GM21381 (cell line): ENCODE results near the gene RCOR2.
"Not testable (repeated sequence)": the region's sequence is repeated elsewhere in the genome, so short reads cannot be mapped to it uniquely, and the experiment has no call there.

Experiments
- ATAC-seq: cut with Tn5 transposase; IDR thresholded peaks from one replicate; pipeline ENCODE4 v1.9.1; 2021; ENCODE audit warnings: mild to moderate bottlenecking, moderate library complexity; ENCODE audit not compliant: unreplicated experiment

Gene RCOR2

DNA sequence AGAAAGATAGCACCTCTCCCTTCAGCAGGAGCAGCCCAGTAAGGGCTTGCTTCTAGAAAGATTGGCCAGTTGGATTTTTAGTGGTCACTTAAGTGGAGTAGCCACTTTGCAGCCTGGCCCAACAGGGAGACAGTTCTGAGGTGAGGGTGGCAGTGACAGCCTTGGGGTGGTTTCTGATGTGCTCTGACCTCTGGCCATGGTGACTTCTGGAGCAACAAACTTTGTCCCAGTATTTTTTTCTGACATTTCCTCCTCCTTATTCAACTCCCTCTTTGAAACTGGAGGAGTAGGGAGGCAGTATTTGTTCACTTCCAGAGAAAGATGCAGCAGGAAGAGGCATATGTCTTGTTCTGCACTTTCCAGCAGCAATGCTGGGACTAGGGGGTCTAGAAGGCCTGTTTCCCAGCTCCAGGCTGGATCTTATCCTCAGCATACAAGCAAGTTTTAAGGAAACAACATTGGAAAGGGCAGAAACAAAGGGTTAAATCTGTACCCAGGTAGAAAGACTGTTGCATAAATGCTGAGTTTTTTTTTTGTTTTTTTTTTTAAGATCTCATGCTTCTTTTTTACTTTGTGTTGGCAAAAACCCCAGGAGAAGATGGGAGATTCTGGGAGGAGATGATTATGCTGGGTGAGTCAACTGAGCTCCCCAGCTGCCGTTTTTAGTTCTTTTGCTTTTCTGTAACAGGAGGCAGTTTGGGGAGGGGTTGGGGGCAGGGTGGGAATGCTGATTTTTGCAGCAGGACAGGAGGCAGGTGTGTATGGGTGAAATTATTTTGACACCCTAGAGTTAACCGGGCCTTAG lies 37.2 kb downstream of the RCOR2 start:
- ATAC-seq, result no peak

GRCh38 chr11:63877658-63878241 lies 39.2 kb downstream of the RCOR2 start:
- ATAC-seq, result no peak

- ATAC-seq, result no peak
These were observed 40.3 kb downstream of the RCOR2 start for GRCh38 chr11:63876616-63877015.

DNA sequence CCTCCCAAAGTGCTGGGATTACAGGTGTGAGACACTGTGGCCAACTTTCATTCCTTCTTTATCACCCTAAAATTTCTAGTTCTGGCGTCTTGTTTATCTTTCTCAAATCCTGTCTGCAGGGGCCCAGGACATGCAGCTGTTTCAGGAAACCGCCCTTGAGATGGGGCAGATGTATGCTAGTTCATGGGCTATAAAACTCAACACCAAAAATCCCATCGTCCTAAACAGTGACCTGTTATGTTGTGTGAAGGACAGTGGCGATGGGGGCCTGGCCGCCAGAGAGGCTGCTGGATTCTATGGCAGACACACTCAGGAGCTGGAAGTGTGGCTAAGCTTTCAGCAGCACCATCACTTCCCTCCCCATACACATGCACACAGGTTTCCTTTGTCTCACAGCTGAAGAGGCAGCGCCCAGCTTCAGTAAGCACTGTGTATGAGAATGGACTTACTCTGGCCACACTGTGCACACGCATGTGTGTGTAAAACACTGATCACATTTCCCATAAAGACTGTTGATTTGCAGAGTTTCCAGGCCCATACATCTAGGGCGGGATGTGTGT lies 41.4 kb downstream of the RCOR2 start:
- ATAC-seq, result no peak

DNA sequence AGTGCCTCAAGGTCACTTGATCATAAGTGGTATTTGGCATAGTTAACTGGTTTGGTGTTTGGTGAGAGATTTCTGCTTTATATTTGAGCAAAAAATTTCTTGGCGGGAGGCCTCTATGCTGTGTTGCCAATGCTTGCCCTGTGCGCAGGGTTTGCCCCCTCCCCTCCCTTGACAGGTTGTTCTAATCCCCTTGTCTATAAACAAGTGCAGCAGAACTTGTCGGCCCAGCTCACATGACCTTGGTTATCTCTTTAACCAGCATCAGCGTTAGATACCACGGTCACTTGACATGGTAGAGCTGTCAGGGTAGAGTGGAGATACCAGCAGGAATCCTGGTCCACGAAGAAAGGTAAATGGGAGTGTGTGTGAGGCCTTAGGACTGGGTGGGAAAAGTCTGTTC lies 42.5 kb downstream of the RCOR2 start:
- no peak for ATAC-seq

DNA sequence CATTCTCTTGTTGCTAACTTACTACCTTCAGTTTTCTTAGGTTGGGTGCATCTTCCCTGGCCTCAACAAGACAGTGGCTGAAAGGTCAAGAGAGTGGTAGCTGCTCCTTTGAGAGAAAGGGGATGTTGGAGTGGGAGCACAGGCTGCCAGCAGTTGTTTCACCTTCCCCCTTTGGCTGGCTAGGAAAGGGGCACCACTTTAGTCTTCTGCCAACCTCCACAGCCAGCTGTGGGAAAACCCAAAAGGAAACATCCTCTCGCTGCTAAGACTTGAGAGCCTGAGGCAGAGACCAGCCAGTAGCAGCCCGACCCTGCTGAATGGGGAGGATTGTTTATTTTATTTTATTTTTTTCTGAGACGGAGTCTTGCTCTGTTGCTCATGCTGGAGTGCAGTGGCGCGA lies 43.7 kb downstream of the RCOR2 start:
- no peak for ATAC-seq

DNA sequence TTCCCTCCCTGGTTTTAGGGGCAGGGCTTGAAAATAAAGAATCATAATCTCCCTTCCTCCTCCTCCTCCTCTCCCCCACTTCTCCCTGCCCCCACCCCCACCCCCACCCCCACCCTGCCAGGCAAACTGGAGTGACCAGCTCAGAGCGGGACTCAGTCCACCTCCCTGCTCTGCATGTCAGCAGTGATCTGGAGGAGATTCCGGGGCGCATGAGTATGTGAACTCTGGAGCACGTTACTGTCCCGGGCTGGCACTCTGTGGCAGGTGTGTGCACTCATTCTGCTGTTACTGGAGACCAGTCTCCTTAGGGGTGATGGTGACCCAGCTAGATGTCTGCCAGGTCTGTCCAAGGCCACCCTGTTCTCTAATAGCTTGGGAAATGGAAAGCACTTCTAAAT lies 44.2 kb downstream of the RCOR2 start:
- ATAC-seq, result no peak

- peak; percentile 94 for ATAC-seq
These were observed 44.8 kb downstream of the RCOR2 start for GRCh38 chr11:63871962-63872799.

- ATAC-seq, result no peak
These were observed 46.4 kb downstream of the RCOR2 start for GRCh38 chr11:63870351-63871140.

DNA sequence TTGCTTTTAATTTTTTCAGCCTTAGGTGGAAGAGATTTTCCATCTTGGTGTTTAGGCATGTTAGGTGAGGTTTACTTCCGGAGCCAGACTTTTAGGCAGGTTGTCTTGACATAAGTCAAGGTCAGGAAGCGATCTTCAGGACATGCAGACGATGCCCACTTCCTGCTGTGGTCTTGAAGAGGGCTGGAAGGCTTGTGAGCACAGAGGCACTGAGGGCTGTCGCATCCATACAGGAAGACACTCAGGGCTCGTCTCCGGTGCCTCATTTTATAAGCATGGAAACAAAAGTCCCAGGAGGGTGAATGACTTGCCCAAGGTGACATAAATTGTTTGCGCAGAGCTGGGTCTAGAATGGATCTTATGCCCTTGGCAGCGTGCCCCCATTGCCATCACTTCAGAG lies 47.3 kb downstream of the RCOR2 start:
- no peak for ATAC-seq

GRCh38 chr11:63869171-63869591 lies 47.8 kb downstream of the RCOR2 start:
- no peak for ATAC-seq

DNA sequence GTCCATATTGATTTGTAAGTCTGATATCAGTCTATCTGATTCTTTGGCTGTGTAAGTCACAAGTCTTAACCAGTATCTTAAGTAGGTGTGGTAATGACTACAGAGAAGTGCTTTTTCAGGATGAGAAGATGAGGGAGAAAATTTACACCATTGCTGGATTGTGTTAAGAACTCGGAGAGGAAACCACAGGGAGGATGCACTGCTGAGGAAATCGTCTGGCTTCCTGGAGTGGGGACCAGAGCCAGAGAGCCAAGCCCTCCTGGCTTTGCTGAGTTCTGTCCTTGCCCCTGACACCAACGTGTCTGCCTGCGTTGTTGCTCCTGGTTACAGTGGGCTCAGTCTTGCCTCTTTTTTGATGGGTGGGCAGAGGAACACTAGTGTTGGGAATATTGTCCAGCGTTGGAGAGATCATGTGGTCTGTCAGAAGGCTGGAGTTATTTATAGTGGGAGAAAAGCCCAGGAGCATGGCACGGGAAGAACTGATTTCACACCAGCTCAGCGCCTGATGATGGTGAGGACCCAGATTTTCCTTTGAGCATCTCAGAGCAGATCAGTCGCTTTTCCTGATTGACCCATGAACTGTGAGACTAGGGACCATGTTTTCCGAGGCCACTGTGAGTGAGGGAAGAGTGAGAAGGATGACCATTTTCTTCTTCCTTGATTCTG lies 48.4 kb downstream of the RCOR2 start:
- no peak for ATAC-seq

DNA sequence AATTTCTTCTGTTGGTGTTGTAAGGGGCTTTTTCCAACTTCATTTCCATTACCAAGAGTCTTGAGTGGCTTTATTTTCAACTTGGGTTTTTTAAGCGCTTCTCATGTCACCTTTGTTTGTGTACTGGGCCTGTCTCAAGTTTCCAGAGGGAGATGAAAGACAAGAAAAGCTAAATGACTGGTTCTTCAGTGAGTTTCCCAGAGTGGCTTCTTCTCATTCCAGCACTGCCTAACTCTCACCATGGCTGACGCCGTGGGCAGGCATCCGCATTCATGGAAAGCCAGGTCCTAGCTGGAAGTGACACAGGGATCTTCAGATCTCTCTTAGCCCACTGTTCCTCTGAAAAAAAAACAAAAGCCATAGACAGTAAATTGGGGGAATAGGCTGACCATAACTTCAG lies 49.5 kb downstream of the RCOR2 start:
- ATAC-seq, result no peak

DNA sequence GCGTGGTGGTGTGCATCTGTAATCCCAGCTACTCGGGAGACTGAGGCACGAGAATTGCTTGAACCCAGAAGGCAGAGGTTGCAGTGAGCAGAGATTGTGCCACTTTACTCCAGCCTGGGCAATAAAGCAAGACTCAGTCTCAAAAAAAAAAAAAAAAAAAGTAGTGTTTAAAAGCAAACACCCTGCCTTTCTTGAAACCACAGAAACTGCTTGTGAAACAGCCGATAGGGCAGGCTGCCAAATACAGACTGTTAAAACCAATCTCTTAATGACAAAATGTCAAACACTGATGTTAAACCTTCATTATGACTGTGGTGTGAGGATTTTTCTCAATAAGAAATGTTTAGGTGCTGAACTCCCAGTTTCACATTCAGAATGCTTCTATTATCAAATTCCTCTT lies 50.8 kb downstream of the RCOR2 start:
- ATAC-seq, result peak; percentile 74

- ATAC-seq, result not testable (repeated sequence)
These were observed 53.3 kb downstream of the RCOR2 start for GRCh38 chr11:63863620-63864019.

DNA sequence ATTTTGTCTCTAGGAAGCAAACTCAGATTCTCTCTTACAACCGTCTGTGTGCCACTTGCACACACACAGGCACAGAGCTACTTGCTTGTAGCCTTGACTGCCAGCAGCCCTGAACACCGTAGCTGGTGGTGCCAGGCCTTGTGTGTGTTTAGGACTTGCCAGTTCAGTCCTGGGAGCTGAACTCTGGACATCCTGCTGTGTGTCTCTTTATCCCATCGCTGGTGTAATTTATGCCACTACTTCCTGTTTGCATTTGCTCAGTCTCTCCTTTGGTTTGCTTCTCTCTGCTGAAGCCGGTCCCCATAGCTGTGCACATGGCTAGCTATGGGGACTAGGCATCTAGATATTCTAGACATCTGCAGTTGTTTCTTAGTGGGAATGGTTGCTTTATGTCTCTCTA lies 54.0 kb downstream of the RCOR2 start:
- no peak for ATAC-seq
